Cardiac fibroblast (primary cell): ENCODE data around the gene RPN1.
"Not testable (repeated sequence)": the region's sequence is repeated elsewhere in the genome, so short reads cannot be mapped to it uniquely, and the experiment has no call there.

Experiments
- DNase-seq, 2 donors: peaks; one replicate each; pipeline versions ENCODE4 v3.0.0 to v3.0.0-alpha.2; 2010; ENCODE audit warnings: low read depth in 2 of 2
- H3K4me3 ChIP-seq, 2 donors: replicated peaks in 1 of 2; 1 replicate in 1 of 2; 2 replicates in 1 of 2; pipeline ENCODE4 v1.5.1; 2011; ENCODE audit warnings: low read depth in 2 of 2, low read length in 2 of 2, mild to moderate bottlenecking in 2 of 2, moderate library complexity in 1 of 2
- TF ChIP-seq, protein P1 (sequence below): IDR thresholded peaks from one replicate; pipeline ENCODE4 v1.5.1; 2011; ENCODE audit warnings: low read depth, mild to moderate bottlenecking, low read length, inconsistent platforms

Gene RPN1

DNA sequence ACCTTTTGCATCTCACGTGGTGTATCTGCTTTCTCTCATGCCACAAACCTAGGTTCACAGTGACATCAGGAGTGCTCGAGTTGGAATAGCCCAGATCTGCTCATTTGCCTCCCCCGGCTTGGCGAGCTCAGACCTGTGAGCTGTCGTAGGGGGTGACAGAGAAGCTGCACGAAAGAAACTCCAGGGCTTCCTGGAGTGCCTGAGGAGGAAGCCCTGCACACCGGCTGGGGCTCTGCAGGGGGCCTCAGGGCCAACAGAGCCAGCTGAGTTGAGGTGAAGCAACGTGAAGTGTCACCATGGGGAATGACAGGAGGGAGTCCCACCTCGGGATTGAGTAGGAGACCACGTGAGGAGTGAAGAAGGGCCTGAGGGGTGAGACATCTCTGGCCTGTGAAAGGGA lies 62.5 kb downstream of the RPN1 start:
- H3K4me3 ChIP-seq, result no peak overlapping the region
- TF ChIP-seq, protein P1, sequence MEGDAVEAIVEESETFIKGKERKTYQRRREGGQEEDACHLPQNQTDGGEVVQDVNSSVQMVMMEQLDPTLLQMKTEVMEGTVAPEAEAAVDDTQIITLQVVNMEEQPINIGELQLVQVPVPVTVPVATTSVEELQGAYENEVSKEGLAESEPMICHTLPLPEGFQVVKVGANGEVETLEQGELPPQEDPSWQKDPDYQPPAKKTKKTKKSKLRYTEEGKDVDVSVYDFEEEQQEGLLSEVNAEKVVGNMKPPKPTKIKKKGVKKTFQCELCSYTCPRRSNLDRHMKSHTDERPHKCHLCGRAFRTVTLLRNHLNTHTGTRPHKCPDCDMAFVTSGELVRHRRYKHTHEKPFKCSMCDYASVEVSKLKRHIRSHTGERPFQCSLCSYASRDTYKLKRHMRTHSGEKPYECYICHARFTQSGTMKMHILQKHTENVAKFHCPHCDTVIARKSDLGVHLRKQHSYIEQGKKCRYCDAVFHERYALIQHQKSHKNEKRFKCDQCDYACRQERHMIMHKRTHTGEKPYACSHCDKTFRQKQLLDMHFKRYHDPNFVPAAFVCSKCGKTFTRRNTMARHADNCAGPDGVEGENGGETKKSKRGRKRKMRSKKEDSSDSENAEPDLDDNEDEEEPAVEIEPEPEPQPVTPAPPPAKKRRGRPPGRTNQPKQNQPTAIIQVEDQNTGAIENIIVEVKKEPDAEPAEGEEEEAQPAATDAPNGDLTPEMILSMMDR, result no peak
- DNase-seq, result no peak

GRCh38 chr3:128587391-128587790 lies 63.2 kb downstream of the RPN1 start:
- H3K4me3 ChIP-seq, result no peak overlapping the region
- DNase-seq, result no peak
- TF ChIP-seq, protein P1, result no peak

- not testable (repeated sequence) for H3K4me3 ChIP-seq, DNase-seq
Observed at GRCh38 chr3:128586932-128587331, 63.7 kb downstream of the RPN1 start.

DNA sequence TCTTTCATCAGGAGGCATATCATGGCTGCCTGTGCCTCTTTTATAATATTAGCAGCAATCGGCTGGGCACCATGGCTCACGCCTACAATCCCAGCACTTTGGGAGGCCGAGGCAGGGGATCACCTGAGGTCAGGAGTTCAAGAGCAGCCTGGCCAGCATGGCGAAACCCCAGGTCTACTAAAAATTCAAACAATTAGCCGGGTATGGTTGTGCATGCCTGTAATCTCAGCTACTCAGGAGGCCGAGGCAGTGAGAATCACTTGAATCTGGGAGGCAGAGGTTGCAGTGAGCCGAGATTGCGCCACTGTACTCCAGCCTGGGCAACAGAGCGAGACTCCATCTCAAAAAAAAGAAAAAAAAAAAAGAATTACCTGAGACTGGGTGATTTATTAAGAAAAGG lies 64.2 kb downstream of the RPN1 start:
- not testable (repeated sequence) for DNase-seq, H3K4me3 ChIP-seq

DNA sequence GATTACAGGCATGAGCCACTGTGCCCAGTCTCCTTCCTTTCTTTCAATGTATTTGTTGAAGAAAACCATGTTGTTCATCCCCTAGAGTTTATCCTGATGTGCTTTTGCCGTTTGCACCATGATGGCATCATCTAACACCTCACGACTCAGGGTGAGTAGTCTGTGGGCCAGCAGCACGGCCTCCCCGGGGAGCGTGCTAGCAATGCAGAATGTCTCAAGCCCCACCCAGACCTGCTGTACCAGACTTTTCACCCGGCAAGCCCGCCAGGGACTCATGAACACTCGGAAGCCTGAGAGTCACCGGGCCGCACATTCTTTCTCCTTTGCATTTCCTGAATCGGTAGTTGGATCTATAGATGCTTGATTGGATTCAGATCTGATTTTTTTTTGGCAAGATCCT lies 64.6 kb downstream of the RPN1 start:
- H3K4me3 ChIP-seq, result no peak overlapping the region
- TF ChIP-seq, protein P1, result no peak
- peak in 1 of 2 donors; percentile 43 for DNase-seq

GRCh38 chr3:128585189-128585588 lies 65.4 kb downstream of the RPN1 start:
- no peak overlapping the region for H3K4me3 ChIP-seq
- no peak for DNase-seq
- TF ChIP-seq, protein P1, result no peak

- TF ChIP-seq, protein P1, result peak; percentile 84
- H3K4me3 ChIP-seq, result no peak overlapping the region
- DNase-seq, result peak; percentile 79 to 88
Observed at GRCh38 chr3:128584412-128585020, 66.1 kb downstream of the RPN1 start.

DNA sequence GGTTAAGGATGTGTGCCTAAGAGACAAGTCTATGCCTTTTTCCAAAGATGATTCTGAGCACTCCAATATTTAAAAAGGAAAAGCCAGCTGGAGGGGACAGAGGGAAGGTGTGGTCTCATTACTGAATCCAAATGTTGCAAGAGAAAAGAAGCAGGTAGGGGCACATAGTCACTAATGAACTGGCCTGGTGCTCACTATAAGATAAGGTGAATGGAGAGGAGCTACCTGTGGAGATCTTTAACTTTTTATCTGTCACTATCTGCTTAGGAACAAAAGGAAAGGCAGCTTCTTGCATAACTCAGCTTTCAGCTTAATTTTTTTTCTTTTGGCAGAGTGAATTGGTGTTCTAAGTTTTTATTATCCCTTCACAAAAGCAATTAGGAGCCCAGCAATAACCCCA lies 69.1 kb downstream of the RPN1 start:
- TF ChIP-seq, protein P1, result no peak
- no peak overlapping the region for H3K4me3 ChIP-seq
- DNase-seq, result no peak
